GM12878 (cell line): ENCODE data around the gene ANTXR2. TPM values are rescaled to one million over a fixed set of nuclear protein-coding genes. Genes with fewer than 3 reads are reported as not detected.

Experiments used
- ATAC-seq: fragments of 200-7000 bp; cut with Tn5 transposase; 3 replicates; pipeline ENCODE4 v1.9.1; 2020; ENCODE audit warnings: mild to moderate bottlenecking, moderate library complexity
- BruUV-seq: library from RNA; stranded (reverse); fragments of 400-500 nt; replicated peaks from 2 replicates; lab custom pipeline; 2021; lab: Mats Ljungman, UMichigan
- CTCF ChIA-PET: fragments of 300-600 bp; sonication (Branson Sonifier 250); formaldehyde crosslinking; extraction: SDS; loops from one replicate; lab custom pipeline; 2021; ENCODE audit warnings: inconsistent platforms; lab: Yijun Ruan, JAX
- POLR2A ChIA-PET: fragments of 350-600 bp; formaldehyde crosslinking; extraction: SDS; loops from one replicate; lab custom pipeline; 2021; ENCODE audit warnings: inconsistent platforms; lab: Charles Lee
- RAD21 ChIA-PET: fragments of 300-600 bp; sonication (Branson Sonifier 250); formaldehyde crosslinking; loops from one replicate; lab custom pipeline; 2023; ENCODE audit warnings: antibody characterized with exemption; ENCODE audit not compliant: unreplicated experiment; lab: Charles Lee
- SMC1A ChIA-PET: fragments of 300-600 bp; sonication (Branson Sonifier 250); formaldehyde crosslinking; loops from one replicate; lab custom pipeline; 2023; ENCODE audit not compliant: unreplicated experiment, uncharacterized antibody; lab: Charles Lee
- DNase-seq: peaks from one replicate; pipeline ENCODE4 v3.0.0-alpha.2; 2011; ENCODE audit warnings: low read depth, low spot score
- FAIRE-seq: peaks from 3 replicates; lab custom pipeline; 2011; peaks lifted over from hg19 to GRCh38; lab: Jason Lieb, UNC
- H2AFZ ChIP-seq: 2 replicates; pipeline ENCODE4 v1.6.0; 2011; ENCODE audit warnings: low read depth, low read length, control low read depth; ENCODE audit not compliant: control insufficient read depth
- H3K27ac ChIP-seq: 2 replicates; pipeline ENCODE4 v1.5.1; 2011; ENCODE audit warnings: control low read depth; ENCODE audit not compliant: control insufficient read depth, insufficient read depth
- H3K27me3 ChIP-seq, 2 experiments: replicated peaks in 1 of 2; 2 replicates each; pipeline versions ENCODE4 v1.6.0 to v1.6.1; 2011; ENCODE audit warnings: low read length in 1 of 2; ENCODE audit not compliant: control insufficient read depth in 2 of 2, insufficient read depth in 2 of 2
- H3K36me3 ChIP-seq, 2 experiments: 2 replicates each; pipeline ENCODE4 v1.5.1; 2011; ENCODE audit warnings: low read length in 1 of 2; ENCODE audit not compliant: control insufficient read depth in 2 of 2, insufficient read depth in 2 of 2
- H3K4me1 ChIP-seq: 2 replicates; pipeline ENCODE4 v1.6.1; 2011; ENCODE audit warnings: mild to moderate bottlenecking, low read length, moderate library complexity, mixed read lengths; ENCODE audit not compliant: control insufficient read depth, insufficient read depth
- H3K4me2 ChIP-seq: 2 replicates; pipeline ENCODE4 v1.6.0; 2011; ENCODE audit warnings: control low read depth; ENCODE audit not compliant: control insufficient read depth, insufficient read depth
- H3K4me3 ChIP-seq: fragments of 200-600 bp; sonication (generic); 2 replicates; pipeline ENCODE4 v1.5.1; 2016
- H3K79me2 ChIP-seq: 2 replicates; pipeline ENCODE4 v1.6.0; 2011; ENCODE audit warnings: low read length; ENCODE audit not compliant: control insufficient read depth, insufficient read depth
- H3K9ac ChIP-seq: 2 replicates; pipeline ENCODE4 v1.8.0; 2011; ENCODE audit warnings: low read length, control low read depth, mixed read lengths; ENCODE audit not compliant: control insufficient read depth, insufficient read depth
- H3K9me3 ChIP-seq: replicated peaks from 3 replicates; pipeline ENCODE4 v1.5.1; 2011; ENCODE audit warnings: mild to moderate bottlenecking, low read length; ENCODE audit not compliant: control insufficient read depth, insufficient read depth
- H4K20me1 ChIP-seq: 2 replicates; pipeline ENCODE4 v1.6.0; 2011; ENCODE audit not compliant: control insufficient read depth, insufficient read depth
- ASH2L ChIP-seq: fragments of 300-600, 200-600 bp; sonication (generic); IDR thresholded peaks from 2 replicates; pipeline ENCODE4 v1.6.1; 2017; ENCODE audit warnings: low read depth, mild to moderate bottlenecking, borderline replicate concordance
- CHD2 ChIP-seq: IDR thresholded peaks from 2 replicates; pipeline ENCODE4 v1.6.1; 2011; ENCODE audit warnings: low read depth, low read length, improper control_type of control experiment, borderline replicate concordance
- FOXM1 ChIP-seq: IDR thresholded peaks from 2 replicates; pipeline ENCODE4 v1.6.1; 2012; ENCODE audit warnings: low read depth, mild to moderate bottlenecking, inconsistent platforms, low read length, moderate library complexity
- HDGF ChIP-seq: fragments of 450-650 bp; IDR thresholded peaks from 2 replicates; pipeline ENCODE4 v1.6.1; 2016; ENCODE audit warnings: antibody characterized with exemption
- MEF2B ChIP-seq: fragments of 450-650 bp; IDR thresholded peaks from 2 replicates; pipeline ENCODE4 v1.6.1; 2018; ENCODE audit warnings: mild to moderate bottlenecking, moderate library complexity; ENCODE audit not compliant: partially characterized antibody, poor library complexity, severe bottlenecking
- POLR2AphosphoS2 ChIP-seq: IDR thresholded peaks from 2 replicates; pipeline ENCODE4 v1.6.1; 2011; ENCODE audit warnings: low read depth, mild to moderate bottlenecking, low read length, improper control_type of control experiment, moderate library complexity
- RBBP5 ChIP-seq: fragments of 200-600 bp; sonication (generic); conservative IDR thresholded peaks from 2 replicates; pipeline ENCODE4 v1.6.1; 2016
- SUZ12 ChIP-seq: fragments of 200-600 bp; sonication (generic); IDR thresholded peaks from one replicate; pipeline ENCODE4 v1.6.1; 2018; ENCODE audit warnings: antibody characterized with exemption, mild to moderate bottlenecking; ENCODE audit not compliant: unreplicated experiment
- TAF1 ChIP-seq: IDR thresholded peaks from 2 replicates; pipeline ENCODE4 v1.6.1; 2011; ENCODE audit warnings: mild to moderate bottlenecking, low read depth, low read length, borderline replicate concordance
- TCF12 ChIP-seq: IDR thresholded peaks from 2 replicates; pipeline ENCODE4 v1.6.1; 2011; ENCODE audit warnings: low read depth, mild to moderate bottlenecking, low read length
- ZNF207 ChIP-seq: fragments of 450-650 bp; IDR thresholded peaks from 2 replicates; pipeline ENCODE4 v1.6.1; 2014; ENCODE audit warnings: antibody characterized with exemption, mild to moderate bottlenecking, borderline replicate concordance
- WGBS: methylation state at CpG from one replicate; pipeline ENCODE4 v1.1.6; 2016; ENCODE audit warnings: low lambda C conversion rate; ENCODE audit not compliant: insufficient replicate concordance, insufficient coverage; ENCODE audit errors: missing lambda C conversion rate; 5-methylcytosine and 5-hydroxymethylcytosine counted together
- in situ Hi-C: fragments of 300-500 bp; cut with MboI; formaldehyde crosslinking; loops from 9 replicates; pipeline ENCODE4 v1.14.3; 2018; ENCODE audit warnings: mixed read lengths
- intact Hi-C: fragments of 100-400 bp; cut with micrococcal nuclease; formaldehyde crosslinking; loops from one replicate; pipeline ENCODE4 v1.14.2; 2022; ENCODE audit not compliant: unreplicated experiment
- polyA plus RNA-seq, 11 experiments: library from polyadenylated mRNA; depleted of rRNA in 4 of 11; unstranded in 6 of 11; stranded (reverse) in 5 of 11; fragments of >200 nt; fragmentation: Nextera tagmentation in 4 of 11; fragmentation: Illumina TruSeq in 1 of 11; extraction: Ambion mirVana in 4 of 11; extraction: Trizol in 1 of 11; gene quantifications; 1 replicate in 1 of 11; 2 replicates in 10 of 11; pipeline versions ENCODE4 v1.2.1 to v1.2.3, GENCODE V29; 2011 to 2016; ENCODE audit warnings: inconsistent platforms in 2 of 11, missing spikeins in 2 of 11, low read depth in 1 of 11
- total RNA-seq, 4 experiments: library from RNA; depleted of rRNA in 3 of 4; stranded (reverse); fragments of >200 nt in 3 of 4; fragmentation: Illumina TruSeq in 1 of 4; extraction: Trizol in 1 of 4; gene quantifications; 2 replicates each; pipeline versions ENCODE4 v1.2.1 to v1.2.3, GENCODE V29; 2013 to 2021
- TF ChIP-seq, protein P1 (sequence below): IDR thresholded peaks from 2 replicates; pipeline ENCODE4 v1.6.1; 2012; ENCODE audit warnings: low read depth, low read length, improper control_type of control experiment

Gene ANTXR2
- total and polyA plus RNA-seq, 10 of the 15 experiments (the other 5 are each of a cell fraction or from before 2014, with no cell fraction given) = 1.4 to 8.9 (median 5.7) TPM

DNA sequence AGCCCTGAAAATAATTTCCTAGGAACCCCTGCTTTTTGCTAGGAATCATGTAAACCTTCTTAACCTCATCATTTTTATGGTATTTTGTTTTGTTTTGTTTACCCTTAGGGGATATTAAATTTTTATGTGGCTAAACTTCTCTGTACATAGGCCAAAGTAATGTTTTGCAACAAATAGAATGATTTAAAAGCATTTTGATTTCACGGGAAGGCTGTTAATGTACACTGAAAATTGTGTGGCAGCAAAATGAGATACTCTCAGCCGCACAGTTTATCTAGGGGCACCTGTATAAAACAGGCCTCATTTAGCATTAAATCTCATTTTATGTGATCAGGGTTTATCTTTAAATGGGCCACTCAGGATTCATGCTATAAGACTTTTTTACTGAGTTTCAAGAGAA, 175.0 kb downstream of the ANTXR2 start (continued):
- no peak for TF ChIP-seq MEF2B
- TF ChIP-seq ASH2L = no peak
- TF ChIP-seq ZNF207 = no peak

- no peak overlapping the region for H2AFZ ChIP-seq
- DNase-seq = no peak
- RAD21 ChIA-PET = no interaction called here
- WGBS = 57% methylated on average over 3 of the region's 3 CpGs
- ATAC-seq = no peak
- no peaks in the 10 kb centered on the region for H3K27me3 ChIP-seq
- FAIRE-seq = no peak
- no peak overlapping the region for H3K4me2 ChIP-seq
- SMC1A ChIA-PET = no interaction called here
- no peaks in the 10 kb centered on the region for H3K36me3 ChIP-seq
- no peaks in the 10 kb centered on the region for H4K20me1 ChIP-seq
- no peaks in the 10 kb centered on the region for H3K9me3 ChIP-seq
- CTCF ChIA-PET = no interaction called here
- in situ Hi-C loops = no loop called here
- intact Hi-C loops = no loop called here
- no peak overlapping the region for H3K27ac ChIP-seq
- BruUV-seq = no TSS peak
- H3K4me3 ChIP-seq = no peak overlapping the region
- no peaks in the 10 kb centered on the region for H3K4me1 ChIP-seq
- H3K79me2 ChIP-seq = no peaks in the 10 kb centered on the region
- no peak for TF ChIP-seq TCF12
- TF ChIP-seq, protein P1, sequence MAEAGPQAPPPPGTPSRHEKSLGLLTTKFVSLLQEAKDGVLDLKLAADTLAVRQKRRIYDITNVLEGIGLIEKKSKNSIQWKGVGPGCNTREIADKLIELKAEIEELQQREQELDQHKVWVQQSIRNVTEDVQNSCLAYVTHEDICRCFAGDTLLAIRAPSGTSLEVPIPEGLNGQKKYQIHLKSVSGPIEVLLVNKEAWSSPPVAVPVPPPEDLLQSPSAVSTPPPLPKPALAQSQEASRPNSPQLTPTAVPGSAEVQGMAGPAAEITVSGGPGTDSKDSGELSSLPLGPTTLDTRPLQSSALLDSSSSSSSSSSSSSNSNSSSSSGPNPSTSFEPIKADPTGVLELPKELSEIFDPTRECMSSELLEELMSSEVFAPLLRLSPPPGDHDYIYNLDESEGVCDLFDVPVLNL = no peak
- no peak for TF ChIP-seq HDGF
- TF ChIP-seq SUZ12 = no peak
- TF ChIP-seq FOXM1 = no peak
- no peak for TF ChIP-seq TAF1
- TF ChIP-seq RBBP5 = no peak
- TF ChIP-seq CHD2 = no peak
- TF ChIP-seq POLR2AphosphoS2 = no peak
- POLR2A ChIA-PET = no interaction called here
- H3K9ac ChIP-seq = no peak overlapping the region
These were observed 175.9 kb downstream of the ANTXR2 start for GRCh38 chr4:79897174-79897573.
